ENCODE data around the gene RIPK3. TPM values are rescaled to one million over a fixed set of nuclear protein-coding genes. Genes with fewer than 3 reads are reported as not detected.
"Not testable (repeated sequence)": the region's sequence is repeated elsewhere in the genome, so short reads cannot be mapped to it uniquely, and the experiment has no call there.

RIPK3 gene
- total and polyA plus RNA-seq, 4 donors: 1.0 to 2.9 (median 1.9) TPM

DNA sequence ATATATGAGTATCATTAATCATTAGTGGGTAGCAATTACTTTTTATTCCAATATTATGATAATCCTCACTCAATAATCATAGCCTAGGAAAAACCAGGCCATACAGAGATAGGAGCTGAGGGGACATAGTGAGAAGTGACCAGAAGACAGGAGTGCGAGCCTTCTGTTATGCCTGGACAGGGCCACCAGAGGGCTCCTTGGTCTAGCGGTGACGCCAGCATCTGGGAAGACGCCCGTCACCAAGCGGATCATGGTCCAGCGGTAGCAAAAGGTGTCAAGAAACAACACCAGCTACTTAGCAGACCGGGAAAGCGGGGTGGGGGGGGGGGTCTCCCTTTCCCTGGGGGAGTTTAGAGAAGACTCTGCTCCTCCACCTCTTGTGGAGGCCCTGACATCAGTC lies 11.9 kb downstream of the RIPK3 start:
- peak; percentile 31 for TF ChIP-seq CTCF (IDR thresholded peaks at IDR 0.05; ENCODE audit: low read depth, low read length, missing input control)
- TF ChIP-seq RAD21 (IDR thresholded peaks at IDR 0.05): peak; percentile 54 to 67
- not testable (repeated sequence) for H3K9me3 ChIP-seq (ENCODE audit: control insufficient read depth in 4 of 4, low read length in 3 of 4); H3K27ac ChIP-seq (ENCODE audit: low read depth in 1 of 2, low read length in 2 of 2); H3K36me3 ChIP-seq (ENCODE audit: control insufficient read depth in 4 of 4, insufficient read depth in 3 of 4, low read depth in 1 of 4, low read length in 3 of 4); H3K4me3 ChIP-seq (ENCODE audit: low read depth in 1 of 3, low read length in 3 of 3); H3K27me3 ChIP-seq (ENCODE audit: control insufficient read depth in 4 of 4, insufficient read depth in 4 of 4, low read length in 3 of 4); DNase-seq (ENCODE audit: low spot score); H3K9ac ChIP-seq (ENCODE audit: low read depth in 1 of 2, low read length in 2 of 2)
- 3% methylated on average over 9 of the region's 9 CpGs for WGBS
- peaks cover 5 to 19% (median 10%) of the 10 kb centered on the region in 4 donors for H3K4me1 ChIP-seq (ENCODE audit: control insufficient read depth in 4 of 4, insufficient read depth in 4 of 4, low read length in 3 of 4)

- H3K4me3 ChIP-seq (ENCODE audit: low read depth in 1 of 3, low read length in 3 of 3): no peak overlapping the region
- no peak overlapping the region for H3K9ac ChIP-seq (ENCODE audit: low read depth in 1 of 2, low read length in 2 of 2)
- H3K27me3 ChIP-seq (ENCODE audit: control insufficient read depth in 4 of 4, insufficient read depth in 4 of 4, low read length in 3 of 4): no peaks in the 10 kb centered on the region
- H3K4me1 ChIP-seq (ENCODE audit: control insufficient read depth in 4 of 4, insufficient read depth in 4 of 4, low read length in 3 of 4): peaks cover under 1 to 13% (median 4%) of the 10 kb centered on the region in 4 donors
- H3K27ac ChIP-seq (ENCODE audit: low read depth in 1 of 2, low read length in 2 of 2): no peak overlapping the region
- no peak for DNase-seq (ENCODE audit: low spot score)
- no peaks in the 10 kb centered on the region for H3K36me3 ChIP-seq (ENCODE audit: control insufficient read depth in 4 of 4, insufficient read depth in 3 of 4, low read depth in 1 of 4, low read length in 3 of 4)
- no peaks in the 10 kb centered on the region for H3K9me3 ChIP-seq (ENCODE audit: control insufficient read depth in 4 of 4, low read length in 3 of 4)
- WGBS: 82% methylated on average over 2 of the region's 2 CpGs
- no peak for TF ChIP-seq GABPA (IDR thresholded peaks at IDR 0.05 in 1 of 2, conservative IDR thresholded peaks at IDR 0.05 in 1 of 2)
- no peak for TF ChIP-seq EGR1 (IDR thresholded peaks at IDR 0.05; ENCODE audit: low read depth in 2 of 2)
- no peak for TF ChIP-seq FOXA2 (IDR thresholded peaks at IDR 0.05)
- TF ChIP-seq, protein P1, sequence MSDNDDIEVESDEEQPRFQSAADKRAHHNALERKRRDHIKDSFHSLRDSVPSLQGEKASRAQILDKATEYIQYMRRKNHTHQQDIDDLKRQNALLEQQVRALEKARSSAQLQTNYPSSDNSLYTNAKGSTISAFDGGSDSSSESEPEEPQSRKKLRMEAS (IDR thresholded peaks at IDR 0.05): no peak
- no peak for TF ChIP-seq RAD21 (IDR thresholded peaks at IDR 0.05)
- no peak for TF ChIP-seq NR2F2 (IDR thresholded peaks at IDR 0.05)
- TF ChIP-seq SP1 (IDR thresholded peaks at IDR 0.05): no peak
- no peak for TF ChIP-seq TAF1 (conservative IDR thresholded peaks at IDR 0.05)
- TF ChIP-seq JUND (IDR thresholded peaks at IDR 0.05): no peak
- TF ChIP-seq YY1 (IDR thresholded peaks at IDR 0.05): no peak
- no peak for TF ChIP-seq CTCF (IDR thresholded peaks at IDR 0.05; ENCODE audit: low read depth, low read length, missing input control)
Measured at GRCh38 chr14:24327303-24327702, 12.5 kb downstream of the RIPK3 start.

DNA sequence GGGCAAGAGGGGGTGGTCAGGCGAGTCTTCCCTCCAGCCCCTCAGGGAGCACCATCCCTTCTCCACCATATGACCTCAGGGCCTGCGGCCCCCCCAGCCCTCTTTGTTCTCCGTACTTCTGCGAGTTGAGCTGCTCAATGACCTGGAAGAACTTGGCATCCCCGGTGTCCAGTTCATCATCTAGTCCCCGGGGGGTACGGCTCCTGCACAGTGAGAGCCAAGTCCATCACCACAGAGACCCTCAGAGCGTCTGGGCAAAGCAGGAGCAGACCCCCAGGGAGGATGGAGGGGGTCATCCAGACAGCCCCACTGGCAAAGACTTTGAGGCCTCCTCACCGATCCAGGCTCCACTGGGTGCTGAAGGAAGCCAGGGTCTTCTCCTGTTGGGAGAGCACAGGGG lies 13.8 kb downstream of the RIPK3 start:
- no peak for DNase-seq (ENCODE audit: low spot score)
- TF ChIP-seq, protein P2, sequence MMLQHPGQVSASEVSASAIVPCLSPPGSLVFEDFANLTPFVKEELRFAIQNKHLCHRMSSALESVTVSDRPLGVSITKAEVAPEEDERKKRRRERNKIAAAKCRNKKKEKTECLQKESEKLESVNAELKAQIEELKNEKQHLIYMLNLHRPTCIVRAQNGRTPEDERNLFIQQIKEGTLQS (IDR thresholded peaks at IDR 0.05): no peak
- TF ChIP-seq NR2F2 (IDR thresholded peaks at IDR 0.05) (no peak), GABPA (IDR thresholded peaks at IDR 0.05 in 1 of 2, conservative IDR thresholded peaks at IDR 0.05 in 1 of 2) (no peak), EGR1 (IDR thresholded peaks at IDR 0.05; ENCODE audit: low read depth in 2 of 2) (no peak), YY1 (IDR thresholded peaks at IDR 0.05) (no peak)
- TF ChIP-seq, protein P3, sequence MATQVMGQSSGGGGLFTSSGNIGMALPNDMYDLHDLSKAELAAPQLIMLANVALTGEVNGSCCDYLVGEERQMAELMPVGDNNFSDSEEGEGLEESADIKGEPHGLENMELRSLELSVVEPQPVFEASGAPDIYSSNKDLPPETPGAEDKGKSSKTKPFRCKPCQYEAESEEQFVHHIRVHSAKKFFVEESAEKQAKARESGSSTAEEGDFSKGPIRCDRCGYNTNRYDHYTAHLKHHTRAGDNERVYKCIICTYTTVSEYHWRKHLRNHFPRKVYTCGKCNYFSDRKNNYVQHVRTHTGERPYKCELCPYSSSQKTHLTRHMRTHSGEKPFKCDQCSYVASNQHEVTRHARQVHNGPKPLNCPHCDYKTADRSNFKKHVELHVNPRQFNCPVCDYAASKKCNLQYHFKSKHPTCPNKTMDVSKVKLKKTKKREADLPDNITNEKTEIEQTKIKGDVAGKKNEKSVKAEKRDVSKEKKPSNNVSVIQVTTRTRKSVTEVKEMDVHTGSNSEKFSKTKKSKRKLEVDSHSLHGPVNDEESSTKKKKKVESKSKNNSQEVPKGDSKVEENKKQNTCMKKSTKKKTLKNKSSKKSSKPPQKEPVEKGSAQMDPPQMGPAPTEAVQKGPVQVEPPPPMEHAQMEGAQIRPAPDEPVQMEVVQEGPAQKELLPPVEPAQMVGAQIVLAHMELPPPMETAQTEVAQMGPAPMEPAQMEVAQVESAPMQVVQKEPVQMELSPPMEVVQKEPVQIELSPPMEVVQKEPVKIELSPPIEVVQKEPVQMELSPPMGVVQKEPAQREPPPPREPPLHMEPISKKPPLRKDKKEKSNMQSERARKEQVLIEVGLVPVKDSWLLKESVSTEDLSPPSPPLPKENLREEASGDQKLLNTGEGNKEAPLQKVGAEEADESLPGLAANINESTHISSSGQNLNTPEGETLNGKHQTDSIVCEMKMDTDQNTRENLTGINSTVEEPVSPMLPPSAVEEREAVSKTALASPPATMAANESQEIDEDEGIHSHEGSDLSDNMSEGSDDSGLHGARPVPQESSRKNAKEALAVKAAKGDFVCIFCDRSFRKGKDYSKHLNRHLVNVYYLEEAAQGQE (IDR thresholded peaks at IDR 0.05): no peak
- TF ChIP-seq, protein P1 (IDR thresholded peaks at IDR 0.05): no peak
- H3K27me3 ChIP-seq (ENCODE audit: control insufficient read depth in 4 of 4, insufficient read depth in 4 of 4, low read length in 3 of 4): no peaks in the 10 kb centered on the region
- H3K36me3 ChIP-seq (ENCODE audit: control insufficient read depth in 4 of 4, insufficient read depth in 3 of 4, low read depth in 1 of 4, low read length in 3 of 4): no peaks in the 10 kb centered on the region
- no peak overlapping the region for H3K4me3 ChIP-seq (ENCODE audit: low read depth in 1 of 3, low read length in 3 of 3)
- H3K27ac ChIP-seq (ENCODE audit: low read depth in 1 of 2, low read length in 2 of 2): no peak overlapping the region
- H3K4me1 ChIP-seq (ENCODE audit: control insufficient read depth in 4 of 4, insufficient read depth in 4 of 4, low read length in 3 of 4): peaks cover 0 to 6% (median 1%) of the 10 kb centered on the region in 4 donors
- 90% methylated on average over 9 of the region's 9 CpGs for WGBS
- no peaks in the 10 kb centered on the region for H3K9me3 ChIP-seq (ENCODE audit: control insufficient read depth in 4 of 4, low read length in 3 of 4)
- no peak overlapping the region for H3K9ac ChIP-seq (ENCODE audit: low read depth in 1 of 2, low read length in 2 of 2)

All from liver (tissue), 9 donors.